ENCODE results near the gene MVK. TPM values are rescaled to one million over a fixed set of nuclear protein-coding genes. Genes with fewer than 3 reads are reported as not detected.

The MVK gene
- total and polyA plus RNA-seq, 4 donors = 34.9 to 50.3 (median 41.4) TPM

DNA sequence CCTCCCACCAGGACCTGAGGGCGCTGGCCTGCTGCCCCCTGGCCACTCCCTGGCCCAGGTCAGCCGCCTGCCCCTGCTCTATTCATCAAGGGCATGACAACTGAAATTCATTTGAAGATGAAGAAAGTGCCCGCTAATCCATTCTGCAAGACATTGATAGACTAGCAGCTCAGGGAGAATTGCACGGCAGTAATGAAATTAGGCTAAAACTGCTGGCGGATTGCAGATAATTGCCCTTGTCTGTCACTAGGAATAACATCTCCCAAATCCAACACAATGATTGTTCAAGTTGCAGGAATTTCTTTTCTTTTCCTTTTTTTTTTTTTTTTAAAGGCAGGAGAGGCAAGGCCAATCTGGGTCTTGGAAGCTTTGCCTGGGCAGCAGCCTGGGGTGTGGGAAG lies 44.5 kb downstream of the MVK start:
- Histone ChIP-seq H3K9ac (ENCODE audit: low read depth in 1 of 2, low read length in 2 of 2) (no peak overlapping the region), H3K27me3 (ENCODE audit: control insufficient read depth in 4 of 4, insufficient read depth in 4 of 4, low read length in 3 of 4) (no peaks in the 10 kb centered on the region), H3K36me3 (ENCODE audit: control insufficient read depth in 4 of 4, insufficient read depth in 3 of 4, low read depth in 1 of 4, low read length in 3 of 4) (no peaks in the 10 kb centered on the region), H3K4me1 (ENCODE audit: control insufficient read depth in 4 of 4, insufficient read depth in 4 of 4, low read length in 3 of 4) (peaks cover 3 to 13% (median 9%) of the 10 kb centered on the region in 4 donors), H3K27ac (ENCODE audit: low read depth in 1 of 2, low read length in 2 of 2) (no peak overlapping the region), H3K9me3 (ENCODE audit: control insufficient read depth in 4 of 4, low read length in 3 of 4) (no peaks in the 10 kb centered on the region), H3K4me3 (ENCODE audit: low read depth in 1 of 3, low read length in 3 of 3) (no peak overlapping the region)
- WGBS = 88% methylated on average over 5 of the region's 5 CpGs
- TF ChIP-seq, protein P1, sequence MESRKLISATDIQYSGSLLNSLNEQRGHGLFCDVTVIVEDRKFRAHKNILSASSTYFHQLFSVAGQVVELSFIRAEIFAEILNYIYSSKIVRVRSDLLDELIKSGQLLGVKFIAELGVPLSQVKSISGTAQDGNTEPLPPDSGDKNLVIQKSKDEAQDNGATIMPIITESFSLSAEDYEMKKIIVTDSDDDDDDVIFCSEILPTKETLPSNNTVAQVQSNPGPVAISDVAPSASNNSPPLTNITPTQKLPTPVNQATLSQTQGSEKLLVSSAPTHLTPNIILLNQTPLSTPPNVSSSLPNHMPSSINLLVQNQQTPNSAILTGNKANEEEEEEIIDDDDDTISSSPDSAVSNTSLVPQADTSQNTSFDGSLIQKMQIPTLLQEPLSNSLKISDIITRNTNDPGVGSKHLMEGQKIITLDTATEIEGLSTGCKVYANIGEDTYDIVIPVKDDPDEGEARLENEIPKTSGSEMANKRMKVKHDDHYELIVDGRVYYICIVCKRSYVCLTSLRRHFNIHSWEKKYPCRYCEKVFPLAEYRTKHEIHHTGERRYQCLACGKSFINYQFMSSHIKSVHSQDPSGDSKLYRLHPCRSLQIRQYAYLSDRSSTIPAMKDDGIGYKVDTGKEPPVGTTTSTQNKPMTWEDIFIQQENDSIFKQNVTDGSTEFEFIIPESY (IDR thresholded peaks at IDR 0.05) = no peak
- TF ChIP-seq FOXA1 (IDR thresholded peaks at IDR 0.05) = no peak
- TF ChIP-seq, protein P2, sequence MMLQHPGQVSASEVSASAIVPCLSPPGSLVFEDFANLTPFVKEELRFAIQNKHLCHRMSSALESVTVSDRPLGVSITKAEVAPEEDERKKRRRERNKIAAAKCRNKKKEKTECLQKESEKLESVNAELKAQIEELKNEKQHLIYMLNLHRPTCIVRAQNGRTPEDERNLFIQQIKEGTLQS (IDR thresholded peaks at IDR 0.05) = no peak
- TF ChIP-seq YY1 (IDR thresholded peaks at IDR 0.05) = no peak
- TF ChIP-seq, protein P3, sequence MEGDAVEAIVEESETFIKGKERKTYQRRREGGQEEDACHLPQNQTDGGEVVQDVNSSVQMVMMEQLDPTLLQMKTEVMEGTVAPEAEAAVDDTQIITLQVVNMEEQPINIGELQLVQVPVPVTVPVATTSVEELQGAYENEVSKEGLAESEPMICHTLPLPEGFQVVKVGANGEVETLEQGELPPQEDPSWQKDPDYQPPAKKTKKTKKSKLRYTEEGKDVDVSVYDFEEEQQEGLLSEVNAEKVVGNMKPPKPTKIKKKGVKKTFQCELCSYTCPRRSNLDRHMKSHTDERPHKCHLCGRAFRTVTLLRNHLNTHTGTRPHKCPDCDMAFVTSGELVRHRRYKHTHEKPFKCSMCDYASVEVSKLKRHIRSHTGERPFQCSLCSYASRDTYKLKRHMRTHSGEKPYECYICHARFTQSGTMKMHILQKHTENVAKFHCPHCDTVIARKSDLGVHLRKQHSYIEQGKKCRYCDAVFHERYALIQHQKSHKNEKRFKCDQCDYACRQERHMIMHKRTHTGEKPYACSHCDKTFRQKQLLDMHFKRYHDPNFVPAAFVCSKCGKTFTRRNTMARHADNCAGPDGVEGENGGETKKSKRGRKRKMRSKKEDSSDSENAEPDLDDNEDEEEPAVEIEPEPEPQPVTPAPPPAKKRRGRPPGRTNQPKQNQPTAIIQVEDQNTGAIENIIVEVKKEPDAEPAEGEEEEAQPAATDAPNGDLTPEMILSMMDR (IDR thresholded peaks at IDR 0.05; ENCODE audit: low read depth, low read length, missing input control) = no peak
- no peak for TF ChIP-seq SP1 (IDR thresholded peaks at IDR 0.05)
- TF ChIP-seq RXRA (IDR thresholded peaks at IDR 0.05) = no peak
- TF ChIP-seq NR2F2 (IDR thresholded peaks at IDR 0.05) = no peak
- no peak for TF ChIP-seq JUND (IDR thresholded peaks at IDR 0.05)
- no peak for TF ChIP-seq TAF1 (conservative IDR thresholded peaks at IDR 0.05)
- TF ChIP-seq EGR1 (IDR thresholded peaks at IDR 0.05; ENCODE audit: low read depth in 2 of 2) = no peak
- TF ChIP-seq, protein P4, sequence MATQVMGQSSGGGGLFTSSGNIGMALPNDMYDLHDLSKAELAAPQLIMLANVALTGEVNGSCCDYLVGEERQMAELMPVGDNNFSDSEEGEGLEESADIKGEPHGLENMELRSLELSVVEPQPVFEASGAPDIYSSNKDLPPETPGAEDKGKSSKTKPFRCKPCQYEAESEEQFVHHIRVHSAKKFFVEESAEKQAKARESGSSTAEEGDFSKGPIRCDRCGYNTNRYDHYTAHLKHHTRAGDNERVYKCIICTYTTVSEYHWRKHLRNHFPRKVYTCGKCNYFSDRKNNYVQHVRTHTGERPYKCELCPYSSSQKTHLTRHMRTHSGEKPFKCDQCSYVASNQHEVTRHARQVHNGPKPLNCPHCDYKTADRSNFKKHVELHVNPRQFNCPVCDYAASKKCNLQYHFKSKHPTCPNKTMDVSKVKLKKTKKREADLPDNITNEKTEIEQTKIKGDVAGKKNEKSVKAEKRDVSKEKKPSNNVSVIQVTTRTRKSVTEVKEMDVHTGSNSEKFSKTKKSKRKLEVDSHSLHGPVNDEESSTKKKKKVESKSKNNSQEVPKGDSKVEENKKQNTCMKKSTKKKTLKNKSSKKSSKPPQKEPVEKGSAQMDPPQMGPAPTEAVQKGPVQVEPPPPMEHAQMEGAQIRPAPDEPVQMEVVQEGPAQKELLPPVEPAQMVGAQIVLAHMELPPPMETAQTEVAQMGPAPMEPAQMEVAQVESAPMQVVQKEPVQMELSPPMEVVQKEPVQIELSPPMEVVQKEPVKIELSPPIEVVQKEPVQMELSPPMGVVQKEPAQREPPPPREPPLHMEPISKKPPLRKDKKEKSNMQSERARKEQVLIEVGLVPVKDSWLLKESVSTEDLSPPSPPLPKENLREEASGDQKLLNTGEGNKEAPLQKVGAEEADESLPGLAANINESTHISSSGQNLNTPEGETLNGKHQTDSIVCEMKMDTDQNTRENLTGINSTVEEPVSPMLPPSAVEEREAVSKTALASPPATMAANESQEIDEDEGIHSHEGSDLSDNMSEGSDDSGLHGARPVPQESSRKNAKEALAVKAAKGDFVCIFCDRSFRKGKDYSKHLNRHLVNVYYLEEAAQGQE (IDR thresholded peaks at IDR 0.05) = no peak
- DNase-seq (ENCODE audit: low spot score) = no peak

DNA sequence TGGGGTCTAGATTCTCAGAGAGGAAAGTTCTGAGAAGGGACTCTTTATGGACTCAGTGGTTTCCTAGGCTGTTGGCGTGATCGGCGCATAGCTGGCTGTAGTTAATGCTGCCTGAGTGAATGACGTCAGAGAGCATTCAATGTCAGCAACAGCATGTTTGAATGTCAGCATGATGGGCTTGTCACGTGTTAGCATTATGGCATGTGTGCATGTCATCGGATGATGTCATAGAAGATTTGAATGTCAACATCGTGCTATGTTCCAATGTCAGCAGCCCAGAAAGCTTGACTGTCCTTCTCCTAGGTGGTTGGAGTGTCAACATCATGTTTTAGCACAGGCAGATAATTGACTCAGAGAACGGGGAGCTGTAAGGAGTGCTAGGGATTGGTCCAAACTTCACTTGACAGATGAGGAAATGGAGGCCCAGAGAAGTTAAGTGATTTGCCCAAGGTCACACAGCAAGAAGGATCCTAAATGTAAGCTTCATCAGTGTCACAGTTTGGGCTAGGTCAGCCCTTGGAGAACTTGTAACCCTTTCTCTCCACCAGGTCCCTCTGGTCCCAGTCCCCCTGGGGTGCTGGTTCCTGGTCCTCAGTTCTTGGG lies 45.5 kb downstream of the MVK start:
- no peak for DNase-seq (ENCODE audit: low spot score)
- Histone ChIP-seq H3K9ac (ENCODE audit: low read depth in 1 of 2, low read length in 2 of 2) (no peak overlapping the region), H3K4me1 (ENCODE audit: control insufficient read depth in 4 of 4, insufficient read depth in 4 of 4, low read length in 3 of 4) (peaks cover 3 to 13% (median 9%) of the 10 kb centered on the region in 4 donors), H3K27me3 (ENCODE audit: control insufficient read depth in 4 of 4, insufficient read depth in 4 of 4, low read length in 3 of 4) (no peaks in the 10 kb centered on the region), H3K36me3 (ENCODE audit: control insufficient read depth in 4 of 4, insufficient read depth in 3 of 4, low read depth in 1 of 4, low read length in 3 of 4) (no peaks in the 10 kb centered on the region), H3K4me3 (ENCODE audit: low read depth in 1 of 3, low read length in 3 of 3) (no peak overlapping the region), H3K27ac (ENCODE audit: low read depth in 1 of 2, low read length in 2 of 2) (no peak overlapping the region), H3K9me3 (ENCODE audit: control insufficient read depth in 4 of 4, low read length in 3 of 4) (no peaks in the 10 kb centered on the region)
- WGBS = 95% methylated on average over 8 of the region's 8 CpGs
- TF ChIP-seq RXRA (IDR thresholded peaks at IDR 0.05) (no peak), JUND (IDR thresholded peaks at IDR 0.05) (no peak), HNF4A (conservative IDR thresholded peaks at IDR 0.05) (no peak), YY1 (IDR thresholded peaks at IDR 0.05) (no peak), NR2F2 (IDR thresholded peaks at IDR 0.05) (no peak), GABPA (IDR thresholded peaks at IDR 0.05 in 1 of 2, conservative IDR thresholded peaks at IDR 0.05 in 1 of 2) (no peak), RAD21 (IDR thresholded peaks at IDR 0.05) (no peak)
- TF ChIP-seq, protein P2 (IDR thresholded peaks at IDR 0.05) = no peak
- TF ChIP-seq, protein P1 (IDR thresholded peaks at IDR 0.05) = no peak
- TF ChIP-seq, protein P4 (IDR thresholded peaks at IDR 0.05) = no peak

Measured in liver (tissue), 9 donors.